GM12878 (cell line): ENCODE data around the gene RAP1GAP2. TPM values are rescaled to one million over a fixed set of nuclear protein-coding genes. Genes with fewer than 3 reads are reported as not detected.

Experiments
- ATAC-seq: fragments of 200-7000 bp; cut with Tn5 transposase; 3 replicates; pipeline ENCODE4 v1.9.1; 2020; ENCODE audit warnings: mild to moderate bottlenecking, moderate library complexity
- BruUV-seq: library from RNA; stranded (reverse); fragments of 400-500 nt; replicated peaks from 2 replicates; lab custom pipeline; 2021; lab: Mats Ljungman, UMichigan
- CTCF ChIA-PET: fragments of 300-600 bp; sonication (Branson Sonifier 250); formaldehyde crosslinking; extraction: SDS; loops from one replicate; lab custom pipeline; 2021; ENCODE audit warnings: inconsistent platforms; lab: Yijun Ruan, JAX
- POLR2A ChIA-PET: fragments of 350-600 bp; formaldehyde crosslinking; extraction: SDS; loops from one replicate; lab custom pipeline; 2021; ENCODE audit warnings: inconsistent platforms; lab: Charles Lee
- RAD21 ChIA-PET: fragments of 300-600 bp; sonication (Branson Sonifier 250); formaldehyde crosslinking; loops from one replicate; lab custom pipeline; 2023; ENCODE audit warnings: antibody characterized with exemption; ENCODE audit not compliant: unreplicated experiment; lab: Charles Lee
- SMC1A ChIA-PET: fragments of 300-600 bp; sonication (Branson Sonifier 250); formaldehyde crosslinking; loops from one replicate; lab custom pipeline; 2023; ENCODE audit not compliant: unreplicated experiment, uncharacterized antibody; lab: Charles Lee
- DNase-seq: peaks from one replicate; pipeline ENCODE4 v3.0.0-alpha.2; 2011; ENCODE audit warnings: low read depth, low spot score
- FAIRE-seq: peaks from 3 replicates; lab custom pipeline; 2011; peaks lifted over from hg19 to GRCh38; lab: Jason Lieb, UNC
- H2AFZ ChIP-seq: 2 replicates; pipeline ENCODE4 v1.6.0; 2011; ENCODE audit warnings: low read depth, low read length, control low read depth; ENCODE audit not compliant: control insufficient read depth
- H3K27ac ChIP-seq: 2 replicates; pipeline ENCODE4 v1.5.1; 2011; ENCODE audit warnings: control low read depth; ENCODE audit not compliant: control insufficient read depth, insufficient read depth
- H3K27me3 ChIP-seq, 2 experiments: replicated peaks in 1 of 2; 2 replicates each; pipeline versions ENCODE4 v1.6.0 to v1.6.1; 2011; ENCODE audit warnings: low read length in 1 of 2; ENCODE audit not compliant: control insufficient read depth in 2 of 2, insufficient read depth in 2 of 2
- H3K36me3 ChIP-seq, 2 experiments: 2 replicates each; pipeline ENCODE4 v1.5.1; 2011; ENCODE audit warnings: low read length in 1 of 2; ENCODE audit not compliant: control insufficient read depth in 2 of 2, insufficient read depth in 2 of 2
- H3K4me1 ChIP-seq: 2 replicates; pipeline ENCODE4 v1.6.1; 2011; ENCODE audit warnings: mild to moderate bottlenecking, low read length, moderate library complexity, mixed read lengths; ENCODE audit not compliant: control insufficient read depth, insufficient read depth
- H3K4me2 ChIP-seq: 2 replicates; pipeline ENCODE4 v1.6.0; 2011; ENCODE audit warnings: control low read depth; ENCODE audit not compliant: control insufficient read depth, insufficient read depth
- H3K4me3 ChIP-seq: fragments of 200-600 bp; sonication (generic); 2 replicates; pipeline ENCODE4 v1.5.1; 2016
- H3K79me2 ChIP-seq: 2 replicates; pipeline ENCODE4 v1.6.0; 2011; ENCODE audit warnings: low read length; ENCODE audit not compliant: control insufficient read depth, insufficient read depth
- H3K9ac ChIP-seq: 2 replicates; pipeline ENCODE4 v1.8.0; 2011; ENCODE audit warnings: low read length, control low read depth, mixed read lengths; ENCODE audit not compliant: control insufficient read depth, insufficient read depth
- H3K9me3 ChIP-seq: replicated peaks from 3 replicates; pipeline ENCODE4 v1.5.1; 2011; ENCODE audit warnings: mild to moderate bottlenecking, low read length; ENCODE audit not compliant: control insufficient read depth, insufficient read depth
- H4K20me1 ChIP-seq: 2 replicates; pipeline ENCODE4 v1.6.0; 2011; ENCODE audit not compliant: control insufficient read depth, insufficient read depth
- CBFB ChIP-seq: IDR thresholded peaks from 2 replicates; pipeline ENCODE4 v1.6.1; 2016; ENCODE audit warnings: antibody characterized with exemption, low read depth
- CREB1 ChIP-seq: IDR thresholded peaks from 2 replicates; pipeline ENCODE4 v1.6.1; 2012; ENCODE audit warnings: low read depth, mild to moderate bottlenecking, inconsistent platforms
- ETV6 ChIP-seq, 2 experiments: fragments of 450-650 bp in 1 of 2; IDR thresholded peaks in 1 of 2; conservative IDR thresholded peaks in 1 of 2; 2 replicates each; pipeline ENCODE4 v1.6.1; 2014; ENCODE audit warnings: antibody characterized with exemption in 1 of 2, borderline replicate concordance in 1 of 2, low read depth in 1 of 2, mild to moderate bottlenecking in 1 of 2, moderate library complexity in 1 of 2
- GATAD2B ChIP-seq: fragments of 450-650 bp; conservative IDR thresholded peaks from 2 replicates; pipeline ENCODE4 v1.6.1; 2017; ENCODE audit warnings: low read depth, mild to moderate bottlenecking, moderate library complexity
- IKZF1 ChIP-seq: fragments of 450-650 bp; conservative IDR thresholded peaks from 2 replicates; pipeline ENCODE4 v1.6.1; 2017; ENCODE audit warnings: antibody characterized with exemption, mild to moderate bottlenecking
- IRF3 ChIP-seq: fragments of 450-650 bp; IDR thresholded peaks from 2 replicates; pipeline ENCODE4 v1.6.1; 2014; ENCODE audit warnings: mild to moderate bottlenecking
- KDM1A ChIP-seq: fragments of 200-600 bp; sonication (generic); IDR thresholded peaks from 2 replicates; pipeline ENCODE4 v1.6.1; 2016; ENCODE audit warnings: borderline replicate concordance
- NFYA ChIP-seq: IDR thresholded peaks from 2 replicates; pipeline ENCODE4 v1.6.1; 2011; ENCODE audit warnings: low read depth, mild to moderate bottlenecking, low read length, improper control_type of control experiment, borderline replicate concordance
- POLR2AphosphoS2 ChIP-seq: IDR thresholded peaks from 2 replicates; pipeline ENCODE4 v1.6.1; 2011; ENCODE audit warnings: low read depth, mild to moderate bottlenecking, low read length, improper control_type of control experiment, moderate library complexity
- RELB ChIP-seq: fragments of 450-650 bp; IDR thresholded peaks from 2 replicates; pipeline ENCODE4 v1.6.1; 2017; ENCODE audit warnings: low read depth, mild to moderate bottlenecking, moderate library complexity
- REST ChIP-seq: IDR thresholded peaks from 2 replicates; pipeline ENCODE4 v1.6.1; 2012; ENCODE audit warnings: mild to moderate bottlenecking, low read depth, low read length
- SREBF1 ChIP-seq: IDR thresholded peaks from 2 replicates; pipeline ENCODE4 v1.6.1; 2012; ENCODE audit warnings: mild to moderate bottlenecking, low read length
- TARDBP ChIP-seq: IDR thresholded peaks from 2 replicates; pipeline ENCODE4 v1.6.1; 2016; ENCODE audit warnings: borderline replicate concordance
- ZBED1 ChIP-seq: IDR thresholded peaks from 2 replicates; pipeline ENCODE4 v1.6.1; 2016; ENCODE audit warnings: borderline replicate concordance
- WGBS: methylation state at CpG from one replicate; pipeline ENCODE4 v1.1.6; 2016; ENCODE audit warnings: low lambda C conversion rate; ENCODE audit not compliant: insufficient replicate concordance, insufficient coverage; ENCODE audit errors: missing lambda C conversion rate; 5-methylcytosine and 5-hydroxymethylcytosine counted together
- in situ Hi-C: fragments of 300-500 bp; cut with MboI; formaldehyde crosslinking; loops from 9 replicates; pipeline ENCODE4 v1.14.3; 2018; ENCODE audit warnings: mixed read lengths
- intact Hi-C: fragments of 100-400 bp; cut with micrococcal nuclease; formaldehyde crosslinking; loops from one replicate; pipeline ENCODE4 v1.14.2; 2022; ENCODE audit not compliant: unreplicated experiment
- polyA plus RNA-seq, 11 experiments: library from polyadenylated mRNA; depleted of rRNA in 4 of 11; unstranded in 6 of 11; stranded (reverse) in 5 of 11; fragments of >200 nt; fragmentation: Nextera tagmentation in 4 of 11; fragmentation: Illumina TruSeq in 1 of 11; extraction: Ambion mirVana in 4 of 11; extraction: Trizol in 1 of 11; gene quantifications; 1 replicate in 1 of 11; 2 replicates in 10 of 11; pipeline versions ENCODE4 v1.2.1 to v1.2.3, GENCODE V29; 2011 to 2016; ENCODE audit warnings: inconsistent platforms in 2 of 11, missing spikeins in 2 of 11, low read depth in 1 of 11
- total RNA-seq, 4 experiments: library from RNA; depleted of rRNA in 3 of 4; stranded (reverse); fragments of >200 nt in 3 of 4; fragmentation: Illumina TruSeq in 1 of 4; extraction: Trizol in 1 of 4; gene quantifications; 2 replicates each; pipeline versions ENCODE4 v1.2.1 to v1.2.3, GENCODE V29; 2013 to 2021

The RAP1GAP2 gene
- total and polyA plus RNA-seq, 10 of the 15 experiments (the other 5 are each of a cell fraction or from before 2014, with no cell fraction given), result 0.03 to 0.95 (median 0.49) TPM; not detected in 2

- no peak for ATAC-seq
- no peaks in the 10 kb centered on the region for H4K20me1 ChIP-seq
- no peak overlapping the region for H3K4me2 ChIP-seq
- no peaks in the 10 kb centered on the region; a peak in 1 of 4 replicates for H3K27me3 ChIP-seq
- ChIA-PET POLR2A (no interaction called here), CTCF (no interaction called here), SMC1A (no interaction called here), RAD21 (no interaction called here)
- TF ChIP-seq IKZF1 (no peak), ZBED1 (no peak), CREB1 (no peak), SREBF1 (no peak), RELB (no peak), NFYA (no peak), CBFB (no peak), GATAD2B (no peak), POLR2AphosphoS2 (no peak), ETV6 (conservative IDR thresholded peaks at IDR 0.05 in 1 of 2, IDR thresholded peaks at IDR 0.05 in 1 of 2; ENCODE audit: borderline replicate concordance in 1 of 2, low read depth in 1 of 2) (no peak), TARDBP (no peak), KDM1A (no peak), REST (no peak), IRF3 (no peak)
- 45% methylated on average over 8 of the region's 8 CpGs for whole genome bisulfite sequencing
- no peak overlapping the region for H3K27ac ChIP-seq
- BruUV-seq, result no TSS peak
- in situ Hi-C loops (no loop called here), intact Hi-C loops (no loop called here)
- no peak overlapping the region for H3K4me3 ChIP-seq
- no peaks in the 10 kb centered on the region for H3K79me2 ChIP-seq
- H3K4me1 ChIP-seq, result no peaks in the 10 kb centered on the region
- no peak for DNase-seq
- no peak overlapping the region for H3K9ac ChIP-seq
- no peaks in the 10 kb centered on the region for H3K9me3 ChIP-seq
- no peak for FAIRE-seq
- no peaks in the 10 kb centered on the region for H3K36me3 ChIP-seq
- no peak overlapping the region for H2AFZ ChIP-seq
Observed at GRCh38 chr17:2925011-2925410, 128.8 kb downstream of the RAP1GAP2 start.
